MM.1S (cell line): ENCODE results near the gene PDYN.
"Not testable (repeated sequence)": the region's sequence is repeated elsewhere in the genome, so short reads cannot be mapped to it uniquely, and the experiment has no call there.

Experiments
- DNase-seq: peaks from one replicate; pipeline ENCODE4 v3.0.0-alpha.2; 2015
- H2AFZ ChIP-seq: fragments of 300-600 bp; sonication (generic); 2 replicates; pipeline ENCODE4 v1.6.0; 2016; ENCODE audit warnings: antibody characterized with exemption, low read length
- H3F3A ChIP-seq: fragments of 300-600 bp; sonication (generic); 2 replicates; pipeline ENCODE4 v1.6.1; 2016; ENCODE audit warnings: mild to moderate bottlenecking, antibody characterized with exemption, low read length, moderate library complexity, mixed read lengths; ENCODE audit not compliant: insufficient read depth
- H3K27ac ChIP-seq: fragments of 300-600 bp; sonication (generic); 2 replicates; pipeline ENCODE4 v1.5.1; 2016; ENCODE audit warnings: mild to moderate bottlenecking, low read length
- H3K27me3 ChIP-seq: fragments of 300-600 bp; sonication (generic); replicated peaks from 2 replicates; pipeline ENCODE4 v1.6.0; 2016; ENCODE audit warnings: low read length; ENCODE audit not compliant: insufficient read depth
- H3K36me3 ChIP-seq: fragments of 300-600 bp; sonication (generic); replicated peaks from 2 replicates; pipeline ENCODE4 v1.6.1; 2016; ENCODE audit warnings: mild to moderate bottlenecking, low read length, mixed read lengths; ENCODE audit not compliant: insufficient read depth
- H3K4me1 ChIP-seq: fragments of 300-600 bp; sonication (generic); 2 replicates; pipeline ENCODE4 v1.6.1; 2016; ENCODE audit warnings: low read length, mixed read lengths
- H3K4me2 ChIP-seq: fragments of 300-600 bp; sonication (generic); 2 replicates; pipeline ENCODE4 v1.6.0; 2016; ENCODE audit warnings: low read depth, low read length
- H3K4me3 ChIP-seq: fragments of 300-600 bp; sonication (generic); 2 replicates; pipeline ENCODE4 v1.5.1; 2016; ENCODE audit warnings: low read length, mixed read lengths
- H3K79me2 ChIP-seq: fragments of 300-600 bp; sonication (generic); 2 replicates; pipeline ENCODE4 v1.6.1; 2016; ENCODE audit warnings: mixed run types, low read length, mixed read lengths
- H3K9ac ChIP-seq: fragments of 300-600 bp; sonication (generic); 2 replicates; pipeline ENCODE4 v1.6.1; 2016; ENCODE audit warnings: low read length, mixed read lengths
- H3K9me2 ChIP-seq: fragments of 300-600 bp; sonication (generic); replicated peaks from 2 replicates; pipeline ENCODE4 v1.6.1; 2016; ENCODE audit warnings: mild to moderate bottlenecking, low read length, mixed read lengths; ENCODE audit not compliant: insufficient read depth
- H3K9me3 ChIP-seq: fragments of 300-600 bp; sonication (generic); replicated peaks from 2 replicates; pipeline ENCODE4 v1.6.1; 2016; ENCODE audit warnings: mild to moderate bottlenecking, low read length, mixed read lengths; ENCODE audit not compliant: insufficient read depth
- H4K20me1 ChIP-seq: fragments of 300-600 bp; sonication (generic); 2 replicates; pipeline ENCODE4 v1.6.1; 2016; ENCODE audit warnings: mild to moderate bottlenecking, low read length, moderate library complexity, mixed read lengths; ENCODE audit not compliant: insufficient read depth
- CTCF ChIP-seq: fragments of 300-600 bp; sonication (generic); IDR thresholded peaks from 2 replicates; pipeline ENCODE4 v1.5.1; 2016; ENCODE audit warnings: antibody characterized with exemption, low read length, mixed read lengths
- EZH2 ChIP-seq: fragments of 300-600 bp; sonication (generic); optimal IDR thresholded peaks from 2 replicates; pipeline ENCODE3; 2017; ENCODE audit warnings: low read depth, mild to moderate bottlenecking, antibody characterized with exemption, low read length, mixed read lengths
- EZH2phosphoT487 ChIP-seq: fragments of 300-600 bp; sonication (generic); IDR thresholded peaks from 2 replicates; pipeline ENCODE4 v1.6.1; 2018; ENCODE audit warnings: antibody characterized with exemption, low read length

The PDYN gene

GRCh38 chr20:2037296-2037914, 43.5 kb upstream of the PDYN start:
- Histone ChIP-seq H3K36me3 (no peaks in the 10 kb centered on the region), H3K4me3 (no peak overlapping the region), H3K27ac (no peak overlapping the region), H3K4me2 (no peak overlapping the region), H3F3A (no peaks in the 10 kb centered on the region), H3K4me1 (no peaks in the 10 kb centered on the region), H3K9ac (no peak overlapping the region), H3K9me3 (no peaks in the 10 kb centered on the region), H2AFZ (no peak overlapping the region), H3K27me3 (no peaks in the 10 kb centered on the region), H3K9me2 (no peaks in the 10 kb centered on the region), H3K79me2 (no peaks in the 10 kb centered on the region), H4K20me1 (no peaks in the 10 kb centered on the region)
- TF ChIP-seq EZH2 (no peak), CTCF (no peak), EZH2phosphoT487 (no peak)
- DNase-seq: no peak

GRCh38 chr20:2036357-2036756, 42.5 kb upstream of the PDYN start:
- not testable (repeated sequence) for H4K20me1 ChIP-seq, H3K27ac ChIP-seq, H3K4me2 ChIP-seq, H2AFZ ChIP-seq, H3K79me2 ChIP-seq, H3K4me3 ChIP-seq, H3K4me1 ChIP-seq, H3K27me3 ChIP-seq, H3F3A ChIP-seq, H3K9me2 ChIP-seq, H3K9ac ChIP-seq, H3K36me3 ChIP-seq, DNase-seq, H3K9me3 ChIP-seq

GRCh38 chr20:2032168-2032567, 38.3 kb upstream of the PDYN start:
- Histone ChIP-seq H3K36me3 (no peaks in the 10 kb centered on the region), H3K79me2 (no peaks in the 10 kb centered on the region), H4K20me1 (no peaks in the 10 kb centered on the region), H3K27ac (no peak overlapping the region), H3F3A (no peaks in the 10 kb centered on the region), H3K9ac (no peak overlapping the region), H3K4me2 (no peak overlapping the region), H3K9me3 (no peaks in the 10 kb centered on the region), H3K27me3 (no peaks in the 10 kb centered on the region), H3K4me1 (no peaks in the 10 kb centered on the region), H3K9me2 (no peaks in the 10 kb centered on the region), H2AFZ (no peak overlapping the region), H3K4me3 (no peak overlapping the region)
- DNase-seq: no peak
- TF ChIP-seq EZH2phosphoT487: no peak
- TF ChIP-seq EZH2: no peak
- TF ChIP-seq CTCF: no peak

- Histone ChIP-seq H3K27me3 (no peaks in the 10 kb centered on the region), H3F3A (no peaks in the 10 kb centered on the region), H2AFZ (no peak overlapping the region), H3K27ac (no peak overlapping the region), H3K4me1 (no peaks in the 10 kb centered on the region; the same call in 1 of the 2 replicates), H3K4me2 (no peak overlapping the region), H3K9me2 (no peaks in the 10 kb centered on the region), H3K36me3 (no peaks in the 10 kb centered on the region), H3K4me3 (no peak overlapping the region), H3K79me2 (no peaks in the 10 kb centered on the region), H4K20me1 (no peaks in the 10 kb centered on the region), H3K9me3 (no peaks in the 10 kb centered on the region), H3K9ac (no peak overlapping the region)
- no peak for TF ChIP-seq EZH2
- TF ChIP-seq EZH2phosphoT487: no peak
- no peak for TF ChIP-seq CTCF
- no peak for DNase-seq
These were observed 32.7 kb upstream of the PDYN start for GRCh38 chr20:2026514-2026913.
